Adrenal gland (tissue), 5 donors: ENCODE data around the gene SLC15A4.

Experiments
- CTCF ChIP-seq, 6 experiments: fragments of 450-650 bp in 4 of 6; fragments of 200-600 bp in 2 of 6; sonication (generic) in 1 of 6; IDR thresholded peaks; 1 replicate in 5 of 6; 2 replicates in 1 of 6; pipeline versions ENCODE4 v1.5.1 to v1.8.0; 2016 to 2021; ENCODE audit warnings: antibody characterized with exemption in 6 of 6, mild to moderate bottlenecking in 2 of 6, moderate library complexity in 1 of 6
- POLR2A ChIP-seq, 2 donors: fragments of 450-650 bp; IDR thresholded peaks; one replicate each; pipeline ENCODE4 v1.6.1; 2017; ENCODE audit warnings: antibody characterized with exemption in 2 of 2, mild to moderate bottlenecking in 2 of 2, moderate library complexity in 1 of 2
- donor health status: DM: no; HTN: no; CAD: no.

- TF ChIP-seq POLR2A (IDR thresholded peaks at IDR 0.05) (no peak), CTCF (IDR thresholded peaks at IDR 0.05) (no peak)
Measured at GRCh38 chr12:128819293-128820144, 4.2 kb downstream of the SLC15A4 start.
